Coronary artery (tissue), 2 donors: Measurements from ENCODE around the gene NUMBL.

Source experiments
- DNase-seq: peaks from one replicate; pipeline ENCODE4 v3.0.0-alpha.2; 2017; ENCODE audit warnings: low spot score
- H3K27ac ChIP-seq, 2 donors: fragments of 200-600 bp; sonication (generic); one replicate each; pipeline ENCODE4 v1.5.1; 2016 to 2019
- H3K4me3 ChIP-seq: fragments of 200-600 bp; sonication (generic); 2 replicates; pipeline ENCODE4 v1.5.1; 2016; ENCODE audit warnings: mild to moderate bottlenecking, moderate library complexity
- CTCF ChIP-seq: fragments of 200-600 bp; sonication (generic); IDR thresholded peaks from one replicate; pipeline ENCODE4 v1.5.1; 2019; ENCODE audit warnings: antibody characterized with exemption

Gene NUMBL

DNA sequence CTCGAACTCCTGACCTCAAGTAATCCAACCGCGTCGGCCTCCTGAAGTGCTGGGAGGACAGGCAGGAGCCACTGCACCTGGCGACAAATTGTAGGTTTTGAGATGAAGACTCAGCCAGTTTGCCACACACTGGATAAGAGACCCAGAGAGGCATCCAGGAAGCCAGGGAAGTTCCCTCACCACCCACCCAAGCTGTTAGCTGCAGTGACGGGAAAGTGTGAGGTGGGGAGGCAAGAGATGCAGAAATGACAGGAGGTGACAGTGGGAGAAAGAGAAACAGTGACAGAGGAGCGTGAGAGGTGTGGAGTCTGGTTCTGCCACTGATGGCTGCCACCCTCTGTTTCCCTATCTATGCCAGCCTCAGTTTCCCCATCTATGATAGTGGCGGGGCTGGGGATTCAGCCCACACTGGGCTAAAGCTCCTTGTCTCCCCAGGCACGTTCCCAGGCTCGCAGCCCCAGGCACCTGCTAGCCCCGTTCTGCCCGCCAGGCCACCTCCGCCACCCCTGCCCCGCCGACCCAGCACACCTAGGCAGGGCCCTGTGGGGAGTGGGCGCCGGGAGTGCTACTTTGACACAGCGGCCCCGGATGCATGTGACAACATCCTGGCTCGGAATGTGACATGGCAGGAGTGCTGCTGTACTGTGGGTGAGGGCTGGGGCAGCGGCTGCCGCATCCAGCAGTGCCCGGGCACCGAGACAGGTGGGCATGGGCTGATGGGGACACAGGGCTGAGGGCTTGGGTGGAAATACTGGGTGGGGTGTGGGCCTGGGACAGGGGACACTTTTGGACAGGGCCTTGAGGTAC, 68.3 kb downstream of the NUMBL start:
- Histone ChIP-seq H3K4me3 (no peak overlapping the region), H3K27ac (peak overlapping the region in 1 of 2 donors; percentile 42)
- DNase-seq = no peak
- no peak for TF ChIP-seq CTCF

DNA sequence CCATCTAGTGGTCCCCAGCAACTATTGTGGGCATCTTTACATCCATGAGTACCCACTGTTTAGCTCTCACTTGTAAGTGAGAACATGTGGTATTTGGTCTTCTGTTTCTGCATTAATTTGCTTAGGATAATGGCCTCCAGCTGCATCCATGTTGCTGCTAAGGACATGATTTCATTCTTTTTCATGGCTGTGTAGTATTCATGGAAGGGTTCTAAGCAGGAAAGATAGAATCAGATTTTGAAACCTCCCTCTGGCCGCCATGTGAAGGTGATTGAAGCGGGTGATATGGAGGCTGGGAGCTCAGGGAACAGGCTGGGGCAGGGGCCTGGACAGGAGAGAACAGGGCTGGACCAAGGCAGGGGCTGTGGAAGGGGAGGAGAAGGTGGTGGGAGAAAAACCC, 69.2 kb downstream of the NUMBL start:
- DNase-seq = no peak
- TF ChIP-seq CTCF = no peak
- no peak overlapping the region for H3K4me3 ChIP-seq
- H3K27ac ChIP-seq = no peak overlapping the region

GRCh38 chr19:40620161-40620485, 70.3 kb downstream of the NUMBL start:
- Histone ChIP-seq H3K4me3 (no peak overlapping the region), H3K27ac (no peak overlapping the region)
- no peak for TF ChIP-seq CTCF
- DNase-seq = no peak

- no peak for DNase-seq
- no peak for TF ChIP-seq CTCF
- H3K4me3 ChIP-seq = no peak overlapping the region
- no peak overlapping the region for H3K27ac ChIP-seq
These were observed 70.9 kb downstream of the NUMBL start for GRCh38 chr19:40619333-40620160.

DNA sequence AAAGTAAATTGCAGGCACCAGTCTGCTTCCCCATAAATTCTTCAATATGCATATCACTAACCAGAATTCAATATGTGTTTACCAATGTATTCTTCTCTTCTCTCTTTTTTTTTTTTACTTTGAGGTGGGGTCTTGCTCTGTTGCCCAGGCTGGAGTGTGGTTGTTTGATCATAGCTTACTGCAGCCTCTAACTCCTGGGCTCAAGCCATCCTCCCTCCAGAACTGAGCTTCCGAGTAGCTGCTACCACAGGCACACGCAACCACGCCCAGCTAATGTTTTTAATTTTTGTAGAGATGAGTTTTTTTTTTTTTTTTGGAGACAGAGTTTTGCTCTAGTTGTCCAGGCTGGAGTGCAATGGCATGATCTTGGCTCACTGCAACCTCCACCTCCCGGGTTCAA, 72.5 kb downstream of the NUMBL start:
- DNase-seq = no peak
- H3K27ac ChIP-seq = no peak overlapping the region
- H3K4me3 ChIP-seq = no peak overlapping the region
- no peak for TF ChIP-seq CTCF

GRCh38 chr19:40616941-40617340, 73.5 kb downstream of the NUMBL start:
- Histone ChIP-seq H3K27ac (no peak overlapping the region), H3K4me3 (no peak overlapping the region)
- no peak for TF ChIP-seq CTCF
- DNase-seq = no peak
